Measurements from ENCODE around the gene LRRC10B. TPM values are rescaled to one million over a fixed set of nuclear protein-coding genes. Genes with fewer than 3 reads are reported as not detected.

Gene LRRC10B
- total RNA-seq, 1 donor, result under 0.01 TPM

- H3K27ac ChIP-seq (ENCODE audit: low read depth, low read length), result no peak overlapping the region
- TF ChIP-seq CTCF (IDR thresholded peaks at IDR 0.05; ENCODE audit: extremely low read depth, low read depth, low read length), result no peak
- H3K4me2 ChIP-seq (ENCODE audit: insufficient read depth, low read length), result no peak overlapping the region
- no peaks in the 10 kb centered on the region for H4K20me1 ChIP-seq (ENCODE audit: insufficient read depth, low read length)
- no peaks in the 10 kb centered on the region for H3K79me2 ChIP-seq (ENCODE audit: insufficient read depth, low read length)
- no peaks in the 10 kb centered on the region for H3K9me3 ChIP-seq (ENCODE audit: low read depth, low read length)
- H3K4me1 ChIP-seq (ENCODE audit: insufficient read depth, low read length), result peaks cover 5% of the 10 kb centered on the region
- H3K4me3 ChIP-seq (ENCODE audit: insufficient read depth, low read length), result no peak overlapping the region
- H3K27me3 ChIP-seq (ENCODE audit: insufficient read depth, low read length), result peaks cover 26% of the 10 kb centered on the region
- H2AFZ ChIP-seq (ENCODE audit: low read length), result no peak overlapping the region
- no peaks in the 10 kb centered on the region for H3K36me3 ChIP-seq (ENCODE audit: insufficient read depth, low read length)
- no peak for DNase-seq (ENCODE audit: insufficient read length, low spot score, missing footprints)
Observed at GRCh38 chr11:61512435-61512834, 3.9 kb downstream of the LRRC10B start.

GRCh38 chr11:61513143-61513765 is 4.7 kb downstream of the LRRC10B start:
- no peaks in the 10 kb centered on the region for H3K9me3 ChIP-seq (ENCODE audit: low read depth, low read length)
- H3K36me3 ChIP-seq (ENCODE audit: insufficient read depth, low read length), result no peaks in the 10 kb centered on the region
- no peak overlapping the region for H3K4me3 ChIP-seq (ENCODE audit: insufficient read depth, low read length)
- no peaks in the 10 kb centered on the region for H4K20me1 ChIP-seq (ENCODE audit: insufficient read depth, low read length)
- H3K4me1 ChIP-seq (ENCODE audit: insufficient read depth, low read length), result peaks cover 5% of the 10 kb centered on the region
- H3K27me3 ChIP-seq (ENCODE audit: insufficient read depth, low read length), result peaks cover 18% of the 10 kb centered on the region
- no peak for TF ChIP-seq CTCF (IDR thresholded peaks at IDR 0.05; ENCODE audit: extremely low read depth, low read depth, low read length)
- no peak for DNase-seq (ENCODE audit: insufficient read length, low spot score, missing footprints)
- H3K27ac ChIP-seq (ENCODE audit: low read depth, low read length), result no peak overlapping the region
- H2AFZ ChIP-seq (ENCODE audit: low read length), result no peak overlapping the region
- no peak overlapping the region for H3K4me2 ChIP-seq (ENCODE audit: insufficient read depth, low read length)
- H3K79me2 ChIP-seq (ENCODE audit: insufficient read depth, low read length), result no peaks in the 10 kb centered on the region

GRCh38 chr11:61514050-61514917 is 5.7 kb downstream of the LRRC10B start:
- peaks cover 5% of the 10 kb centered on the region for H3K4me1 ChIP-seq (ENCODE audit: insufficient read depth, low read length)
- H2AFZ ChIP-seq (ENCODE audit: low read length), result no peak overlapping the region
- H3K27ac ChIP-seq (ENCODE audit: low read depth, low read length), result no peak overlapping the region
- H3K9me3 ChIP-seq (ENCODE audit: low read depth, low read length), result no peaks in the 10 kb centered on the region
- H3K4me2 ChIP-seq (ENCODE audit: insufficient read depth, low read length), result no peak overlapping the region
- peaks cover 15% of the 10 kb centered on the region for H3K27me3 ChIP-seq (ENCODE audit: insufficient read depth, low read length)
- no peaks in the 10 kb centered on the region for H4K20me1 ChIP-seq (ENCODE audit: insufficient read depth, low read length)
- TF ChIP-seq CTCF (IDR thresholded peaks at IDR 0.05; ENCODE audit: extremely low read depth, low read depth, low read length), result no peak
- no peak overlapping the region for H3K4me3 ChIP-seq (ENCODE audit: insufficient read depth, low read length)
- no peaks in the 10 kb centered on the region for H3K36me3 ChIP-seq (ENCODE audit: insufficient read depth, low read length)
- no peaks in the 10 kb centered on the region for H3K79me2 ChIP-seq (ENCODE audit: insufficient read depth, low read length)
- no peak for DNase-seq (ENCODE audit: insufficient read length, low spot score, missing footprints)

GRCh38 chr11:61515686-61516085 is 7.1 kb downstream of the LRRC10B start:
- no peaks in the 10 kb centered on the region for H3K79me2 ChIP-seq (ENCODE audit: insufficient read depth, low read length)
- TF ChIP-seq CTCF (IDR thresholded peaks at IDR 0.05; ENCODE audit: extremely low read depth, low read depth, low read length), result no peak
- peaks cover 2% of the 10 kb centered on the region for H3K27me3 ChIP-seq (ENCODE audit: insufficient read depth, low read length)

More at GRCh38 chr11:61515686-61516085, 7.1 kb downstream of the LRRC10B start:
- no peak overlapping the region for H3K4me2 ChIP-seq (ENCODE audit: insufficient read depth, low read length)
- H3K27ac ChIP-seq (ENCODE audit: low read depth, low read length), result no peak overlapping the region
- no peak overlapping the region for H3K4me3 ChIP-seq (ENCODE audit: insufficient read depth, low read length)
- no peaks in the 10 kb centered on the region for H3K9me3 ChIP-seq (ENCODE audit: low read depth, low read length)
- H2AFZ ChIP-seq (ENCODE audit: low read length), result no peak overlapping the region
- H3K4me1 ChIP-seq (ENCODE audit: insufficient read depth, low read length), result peaks cover 5% of the 10 kb centered on the region
- H3K36me3 ChIP-seq (ENCODE audit: insufficient read depth, low read length), result no peaks in the 10 kb centered on the region
- H4K20me1 ChIP-seq (ENCODE audit: insufficient read depth, low read length), result no peaks in the 10 kb centered on the region
- DNase-seq (ENCODE audit: insufficient read length, low spot score, missing footprints), result no peak
